ENCODE data around the gene DNASE1L3.

The DNASE1L3 gene

DNA sequence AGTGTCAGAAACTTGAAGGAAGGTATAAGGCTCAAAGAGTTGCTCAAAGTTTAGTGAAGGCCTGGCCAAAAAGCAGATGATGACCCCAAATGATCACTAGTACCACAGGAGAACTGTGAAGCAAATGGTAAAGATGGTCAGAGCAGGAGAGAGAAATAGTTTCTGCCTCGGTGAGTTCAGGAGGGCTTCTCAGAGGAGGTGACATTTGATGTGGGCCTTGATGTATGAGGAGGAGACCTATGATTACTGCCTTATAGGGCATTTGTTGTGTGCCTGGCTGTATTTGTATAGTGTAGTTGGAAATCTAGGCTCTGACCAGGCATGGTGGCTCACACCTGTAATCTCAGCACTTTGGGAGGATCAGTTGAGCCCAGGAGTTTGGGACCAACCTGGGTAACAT lies 50.4 kb downstream of the DNASE1L3 start:
- TF ChIP-seq, protein P1, sequence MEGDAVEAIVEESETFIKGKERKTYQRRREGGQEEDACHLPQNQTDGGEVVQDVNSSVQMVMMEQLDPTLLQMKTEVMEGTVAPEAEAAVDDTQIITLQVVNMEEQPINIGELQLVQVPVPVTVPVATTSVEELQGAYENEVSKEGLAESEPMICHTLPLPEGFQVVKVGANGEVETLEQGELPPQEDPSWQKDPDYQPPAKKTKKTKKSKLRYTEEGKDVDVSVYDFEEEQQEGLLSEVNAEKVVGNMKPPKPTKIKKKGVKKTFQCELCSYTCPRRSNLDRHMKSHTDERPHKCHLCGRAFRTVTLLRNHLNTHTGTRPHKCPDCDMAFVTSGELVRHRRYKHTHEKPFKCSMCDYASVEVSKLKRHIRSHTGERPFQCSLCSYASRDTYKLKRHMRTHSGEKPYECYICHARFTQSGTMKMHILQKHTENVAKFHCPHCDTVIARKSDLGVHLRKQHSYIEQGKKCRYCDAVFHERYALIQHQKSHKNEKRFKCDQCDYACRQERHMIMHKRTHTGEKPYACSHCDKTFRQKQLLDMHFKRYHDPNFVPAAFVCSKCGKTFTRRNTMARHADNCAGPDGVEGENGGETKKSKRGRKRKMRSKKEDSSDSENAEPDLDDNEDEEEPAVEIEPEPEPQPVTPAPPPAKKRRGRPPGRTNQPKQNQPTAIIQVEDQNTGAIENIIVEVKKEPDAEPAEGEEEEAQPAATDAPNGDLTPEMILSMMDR (IDR thresholded peaks at IDR 0.05; ENCODE audit: extremely low read depth, missing control alignments): no peak
- no peak for DNase-seq (ENCODE audit: low spot score)

DNA sequence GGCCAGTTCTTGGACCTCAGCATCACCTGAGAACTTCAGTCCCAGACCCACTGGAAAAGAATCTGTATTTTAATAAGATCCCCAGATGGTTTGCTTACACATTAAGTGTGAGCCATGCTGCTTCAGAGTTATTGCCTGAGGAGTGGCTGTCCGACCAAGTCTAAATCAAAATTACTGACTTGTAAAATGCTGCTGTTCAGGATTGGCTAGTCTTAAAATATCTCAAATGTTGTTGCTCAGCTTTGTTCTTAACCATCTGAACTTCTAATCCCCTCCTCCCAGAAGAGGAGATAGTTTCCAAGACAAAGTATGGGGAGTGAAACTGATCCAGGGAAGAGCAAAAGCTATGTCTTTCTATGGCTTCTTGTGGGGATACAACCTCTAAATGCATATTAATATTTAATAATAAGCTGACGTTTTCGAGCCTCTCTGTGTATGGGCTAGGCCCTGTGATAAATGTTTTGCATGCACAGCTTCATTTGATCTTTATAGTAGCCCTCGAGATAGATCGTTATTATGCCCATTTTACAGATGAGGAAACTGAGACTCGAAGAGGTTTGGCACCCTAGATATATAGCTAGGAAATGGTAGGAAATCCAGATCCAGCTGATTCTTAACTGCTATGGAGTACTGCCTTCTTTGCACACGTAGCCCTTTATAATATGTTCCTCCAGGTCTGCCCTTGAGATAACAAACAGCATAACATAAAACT lies 52.2 kb downstream of the DNASE1L3 start:
- TF ChIP-seq, protein P1 (IDR thresholded peaks at IDR 0.05; ENCODE audit: extremely low read depth, missing control alignments): no peak
- DNase-seq (ENCODE audit: low spot score): no peak

DNA sequence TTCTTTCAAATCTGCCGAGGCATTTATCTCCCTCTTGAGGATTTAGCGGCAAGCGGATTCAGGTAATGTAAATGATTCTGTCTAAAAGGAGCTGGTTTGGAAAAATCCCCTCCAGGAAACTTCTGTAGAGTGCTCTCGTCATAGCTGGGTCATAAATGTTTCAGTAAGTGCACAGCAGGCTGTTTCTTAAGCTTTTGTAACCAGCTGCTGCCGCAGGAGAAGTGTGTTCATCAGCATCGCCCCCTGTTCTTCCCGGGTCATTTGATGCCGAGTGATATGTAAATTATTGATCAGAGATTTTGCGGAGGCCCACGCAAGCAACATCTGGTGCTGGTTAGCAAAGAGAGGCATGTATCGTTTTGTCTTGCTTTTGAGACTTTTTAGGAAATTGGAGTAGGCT lies 53.1 kb downstream of the DNASE1L3 start:
- no peak for DNase-seq (ENCODE audit: low spot score)
- TF ChIP-seq, protein P1 (IDR thresholded peaks at IDR 0.05; ENCODE audit: extremely low read depth, missing control alignments): no peak

DNA sequence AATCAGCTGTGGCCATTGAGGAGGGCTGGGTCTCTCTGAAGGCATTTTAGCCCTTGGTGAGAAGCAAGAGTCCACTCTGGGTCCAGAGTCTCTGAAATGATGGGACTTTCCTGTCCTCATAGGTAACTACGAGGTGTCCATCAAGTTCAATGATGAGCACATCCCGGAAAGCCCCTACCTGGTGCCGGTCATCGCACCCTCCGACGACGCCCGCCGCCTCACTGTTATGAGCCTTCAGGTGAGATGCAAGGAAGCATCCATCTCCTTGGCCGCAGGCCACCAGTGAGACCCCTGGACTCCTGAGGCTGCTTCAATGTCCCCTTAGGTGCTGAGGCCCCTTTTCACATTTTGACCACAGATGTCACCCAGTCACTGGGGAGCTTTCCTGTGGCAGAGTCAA lies 54.9 kb downstream of the DNASE1L3 start:
- no peak for DNase-seq (ENCODE audit: low spot score)
- TF ChIP-seq, protein P1 (IDR thresholded peaks at IDR 0.05; ENCODE audit: extremely low read depth, missing control alignments): no peak

DNA sequence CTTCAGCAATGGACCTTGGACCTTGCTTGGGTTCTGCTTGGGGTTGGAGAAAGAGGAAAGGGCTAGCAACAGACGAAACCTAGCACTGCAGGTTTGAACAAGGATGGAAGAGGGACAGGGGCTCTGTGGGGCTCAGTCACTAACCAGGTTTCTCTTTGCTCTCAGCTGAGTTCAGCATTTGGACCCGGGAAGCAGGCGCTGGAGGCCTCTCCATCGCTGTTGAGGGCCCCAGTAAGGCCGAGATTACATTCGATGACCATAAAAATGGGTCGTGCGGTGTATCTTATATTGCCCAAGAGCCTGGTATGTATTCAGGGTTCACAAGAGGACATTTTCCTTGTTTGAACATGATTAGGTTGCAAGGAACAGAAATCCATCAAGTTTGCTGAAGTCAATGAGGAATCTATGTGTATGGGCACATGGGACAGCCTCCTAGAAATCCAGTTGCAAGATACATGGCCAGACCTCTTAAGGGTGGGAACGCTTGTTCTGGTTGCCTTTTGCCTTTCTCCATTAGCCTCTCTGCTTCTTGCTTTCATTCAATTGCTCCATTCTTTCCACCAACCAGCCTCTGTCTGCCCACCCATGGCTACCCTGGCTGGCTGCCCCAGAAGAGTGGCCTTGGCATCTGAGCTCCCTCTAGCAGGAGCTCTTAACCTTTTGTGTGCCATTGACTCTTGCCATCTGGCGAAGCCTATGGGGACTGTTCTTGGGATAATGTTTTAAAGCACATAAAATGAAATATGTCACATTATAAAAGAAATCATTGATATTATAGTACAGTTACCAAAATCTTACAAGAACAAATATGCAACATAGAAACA lies 55.9 kb downstream of the DNASE1L3 start:
- TF ChIP-seq, protein P1 (IDR thresholded peaks at IDR 0.05; ENCODE audit: extremely low read depth, missing control alignments): no peak
- no peak for DNase-seq (ENCODE audit: low spot score)

DNA sequence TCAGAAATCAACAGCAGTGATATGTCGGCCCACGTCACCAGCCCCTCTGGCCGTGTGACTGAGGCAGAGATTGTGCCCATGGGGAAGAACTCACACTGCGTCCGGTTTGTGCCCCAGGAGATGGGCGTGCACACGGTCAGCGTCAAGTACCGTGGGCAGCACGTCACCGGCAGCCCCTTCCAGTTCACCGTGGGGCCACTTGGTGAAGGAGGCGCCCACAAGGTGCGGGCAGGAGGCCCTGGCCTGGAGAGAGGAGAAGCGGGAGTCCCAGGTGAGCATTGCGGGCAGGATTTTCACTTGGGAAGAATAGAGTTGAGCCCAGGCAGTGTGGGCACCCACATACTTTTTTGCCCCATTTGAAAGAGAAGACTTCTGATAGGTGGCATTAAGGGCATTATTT lies 57.4 kb downstream of the DNASE1L3 start:
- TF ChIP-seq, protein P1 (IDR thresholded peaks at IDR 0.05; ENCODE audit: extremely low read depth, missing control alignments): no peak
- no peak for DNase-seq (ENCODE audit: low spot score)

All from GM20000 (cell line).